Measurements from ENCODE around the gene PAK1.

GRCh38 chr11:77416357-77416756 lies 57.5 kb downstream of the PAK1 start:
- TF ChIP-seq CTCF (IDR thresholded peaks at IDR 0.05; ENCODE audit: insufficient read depth, low read length) (no peak), POLR2AphosphoS5 (IDR thresholded peaks at IDR 0.05; ENCODE audit: low read depth) (no peak)
